PC-3 (cell line): Measurements from ENCODE around the gene NEU3.
"Not testable (repeated sequence)": the region's sequence is repeated elsewhere in the genome, so short reads cannot be mapped to it uniquely, and the experiment has no call there.

ENCODE experiments used
- EZH2 ChIP-seq: fragments of 300-600 bp; sonication (generic); IDR thresholded peaks from one replicate; pipeline ENCODE4 v1.6.1; 2017; ENCODE audit warnings: antibody characterized with exemption, mild to moderate bottlenecking, low read length; ENCODE audit not compliant: unreplicated experiment
- EZH2phosphoT487 ChIP-seq: fragments of 300-600 bp; sonication (generic); IDR thresholded peaks from 2 replicates; pipeline ENCODE4 v1.6.1; 2018; ENCODE audit warnings: mild to moderate bottlenecking, antibody characterized with exemption, low read length, borderline replicate concordance
- TF ChIP-seq, protein P1 (sequence below): fragments of 300-600 bp; sonication (generic); conservative IDR thresholded peaks from 2 replicates; pipeline ENCODE4 v1.5.1; 2017; ENCODE audit warnings: antibody characterized with exemption, low read depth, mild to moderate bottlenecking, low read length

DNA sequence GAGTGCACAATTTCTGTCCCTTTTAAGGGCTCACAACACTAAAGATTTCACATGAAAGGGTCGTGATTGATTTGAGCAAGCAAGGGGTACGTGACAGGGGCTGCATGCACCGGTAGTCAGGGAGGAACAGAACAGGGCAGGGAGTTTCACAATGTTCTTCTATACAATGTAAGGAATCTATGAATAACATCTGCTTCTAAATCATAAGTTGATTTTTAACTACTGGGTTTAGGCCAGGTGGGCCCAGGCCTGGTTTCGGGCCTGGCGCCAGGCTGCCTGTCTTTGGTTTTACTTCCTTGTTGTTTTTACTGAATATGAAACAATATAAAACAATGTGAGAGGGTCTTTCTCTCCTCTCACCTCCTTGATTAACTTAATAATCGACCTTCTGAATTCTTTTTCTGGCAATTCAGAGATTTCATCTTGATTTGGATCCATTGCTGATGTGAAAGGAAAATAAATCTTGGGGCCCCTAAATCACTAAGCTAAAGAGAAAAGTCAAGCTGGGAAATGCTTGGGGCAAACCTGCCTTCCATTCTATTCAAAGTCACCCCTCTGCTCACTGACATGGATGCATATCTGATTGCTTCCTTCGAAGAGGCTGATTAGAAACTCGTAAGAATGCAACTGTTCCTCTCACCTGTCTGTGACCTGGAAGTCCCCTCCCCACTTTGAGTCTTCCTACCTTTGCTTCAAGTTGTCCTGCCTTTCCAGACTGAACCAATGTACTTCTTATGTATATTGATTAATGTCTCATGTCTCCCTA lies 61.0 kb downstream of the NEU3 start:
- not testable (repeated sequence) for TF ChIP-seq EZH2, EZH2phosphoT487
- TF ChIP-seq, protein P1, sequence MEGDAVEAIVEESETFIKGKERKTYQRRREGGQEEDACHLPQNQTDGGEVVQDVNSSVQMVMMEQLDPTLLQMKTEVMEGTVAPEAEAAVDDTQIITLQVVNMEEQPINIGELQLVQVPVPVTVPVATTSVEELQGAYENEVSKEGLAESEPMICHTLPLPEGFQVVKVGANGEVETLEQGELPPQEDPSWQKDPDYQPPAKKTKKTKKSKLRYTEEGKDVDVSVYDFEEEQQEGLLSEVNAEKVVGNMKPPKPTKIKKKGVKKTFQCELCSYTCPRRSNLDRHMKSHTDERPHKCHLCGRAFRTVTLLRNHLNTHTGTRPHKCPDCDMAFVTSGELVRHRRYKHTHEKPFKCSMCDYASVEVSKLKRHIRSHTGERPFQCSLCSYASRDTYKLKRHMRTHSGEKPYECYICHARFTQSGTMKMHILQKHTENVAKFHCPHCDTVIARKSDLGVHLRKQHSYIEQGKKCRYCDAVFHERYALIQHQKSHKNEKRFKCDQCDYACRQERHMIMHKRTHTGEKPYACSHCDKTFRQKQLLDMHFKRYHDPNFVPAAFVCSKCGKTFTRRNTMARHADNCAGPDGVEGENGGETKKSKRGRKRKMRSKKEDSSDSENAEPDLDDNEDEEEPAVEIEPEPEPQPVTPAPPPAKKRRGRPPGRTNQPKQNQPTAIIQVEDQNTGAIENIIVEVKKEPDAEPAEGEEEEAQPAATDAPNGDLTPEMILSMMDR, result not testable (repeated sequence)
